GM10248 (cell line): ENCODE data around the gene METTL1.
"Not testable (repeated sequence)": the region's sequence is repeated elsewhere in the genome, so short reads cannot be mapped to it uniquely, and the experiment has no call there.

Source experiments
- CTCF ChIA-PET: fragments of 300-600 bp; sonication (Branson Sonifier 250); formaldehyde crosslinking; extraction: SDS; loops from one replicate; lab custom pipeline; 2021; ENCODE audit warnings: antibody characterized with exemption; lab: Yijun Ruan, JAX
- POLR2A ChIA-PET: fragments of 350-650 bp; sonication (Branson Sonifier 250); formaldehyde crosslinking; extraction: SDS; loops from one replicate; lab custom pipeline; 2020; ENCODE audit warnings: antibody characterized with exemption; lab: Yijun Ruan, JAX
- DNase-seq: peaks from one replicate; pipeline ENCODE4 v3.0.0; 2012; ENCODE audit errors: extremely low spot score
- CTCF ChIP-seq: IDR thresholded peaks from 2 replicates; pipeline ENCODE4 v1.5.1; 2012; ENCODE audit warnings: mild to moderate bottlenecking, low read depth; ENCODE audit errors: extremely low read depth, missing control alignments, control extremely low read depth

Gene METTL1

GRCh38 chr12:57724936-57725740, 46.8 kb downstream of the METTL1 start:
- no peak for TF ChIP-seq CTCF
- peak; percentile 13 for DNase-seq
- ChIA-PET POLR2A (interaction anchor here (0.7 kb wide), 1 partner anchor 1006 kb away, joined by 5 read pairs; no protein-coding TSS in a partner anchor), CTCF (interaction anchor here (0.9 to 3.0 kb wide), 4 partner anchors 14 to 140 kb away, joined by 3 to 13 read pairs (median 3); partner anchors contain the start of gene OS9)

GRCh38 chr12:57724003-57724935, 47.6 kb downstream of the METTL1 start:
- peak; percentile 21 for DNase-seq
- CTCF ChIA-PET, result interaction anchor here (1.0 to 3.0 kb wide), 3 partner anchors 15 to 141 kb away, joined by 3 to 13 read pairs (median 3); partner anchors contain the start of gene OS9
- TF ChIP-seq CTCF, result no peak
- POLR2A ChIA-PET, result interaction anchor here (0.7 kb wide), 1 partner anchor 1005 kb away, joined by 5 read pairs; no protein-coding TSS in a partner anchor

GRCh38 chr12:57723630-57723962, 48.3 kb downstream of the METTL1 start:
- ChIA-PET CTCF (interaction anchor here (1.0 to 3.0 kb wide), 3 partner anchors 15 to 140 kb away, joined by 3 to 13 read pairs (median 3); partner anchors contain the start of gene OS9), POLR2A (no interaction called here)
- no peak for TF ChIP-seq CTCF
- no peak for DNase-seq

GRCh38 chr12:57722716-57723629, 48.9 kb downstream of the METTL1 start:
- TF ChIP-seq CTCF, result no peak
- ChIA-PET POLR2A (no interaction called here), CTCF (interaction anchor here (1.3 kb wide), 1 partner anchor 139 kb away, joined by 3 read pairs; no protein-coding TSS in a partner anchor)
- DNase-seq, result peak; percentile 13

GRCh38 chr12:57721846-57722608, 49.9 kb downstream of the METTL1 start:
- POLR2A ChIA-PET, result not testable (repeated sequence)

More at GRCh38 chr12:57721846-57722608, 49.9 kb downstream of the METTL1 start:
- CTCF ChIA-PET, result interaction anchor here (2.8 kb wide), 1 partner anchor 28 kb away, joined by 9 read pairs; the partner anchor contains the start of gene OS9
- peak; percentile 9 for DNase-seq
